Measurements from ENCODE around the gene TWF2. TPM values are rescaled to one million over a fixed set of nuclear protein-coding genes. Genes with fewer than 3 reads are reported as not detected.
"Not testable (repeated sequence)": the region's sequence is repeated elsewhere in the genome, so short reads cannot be mapped to it uniquely, and the experiment has no call there.

Gene TWF2
- 144 and 147 TPM in 2 replicates for total RNA-seq

DNA sequence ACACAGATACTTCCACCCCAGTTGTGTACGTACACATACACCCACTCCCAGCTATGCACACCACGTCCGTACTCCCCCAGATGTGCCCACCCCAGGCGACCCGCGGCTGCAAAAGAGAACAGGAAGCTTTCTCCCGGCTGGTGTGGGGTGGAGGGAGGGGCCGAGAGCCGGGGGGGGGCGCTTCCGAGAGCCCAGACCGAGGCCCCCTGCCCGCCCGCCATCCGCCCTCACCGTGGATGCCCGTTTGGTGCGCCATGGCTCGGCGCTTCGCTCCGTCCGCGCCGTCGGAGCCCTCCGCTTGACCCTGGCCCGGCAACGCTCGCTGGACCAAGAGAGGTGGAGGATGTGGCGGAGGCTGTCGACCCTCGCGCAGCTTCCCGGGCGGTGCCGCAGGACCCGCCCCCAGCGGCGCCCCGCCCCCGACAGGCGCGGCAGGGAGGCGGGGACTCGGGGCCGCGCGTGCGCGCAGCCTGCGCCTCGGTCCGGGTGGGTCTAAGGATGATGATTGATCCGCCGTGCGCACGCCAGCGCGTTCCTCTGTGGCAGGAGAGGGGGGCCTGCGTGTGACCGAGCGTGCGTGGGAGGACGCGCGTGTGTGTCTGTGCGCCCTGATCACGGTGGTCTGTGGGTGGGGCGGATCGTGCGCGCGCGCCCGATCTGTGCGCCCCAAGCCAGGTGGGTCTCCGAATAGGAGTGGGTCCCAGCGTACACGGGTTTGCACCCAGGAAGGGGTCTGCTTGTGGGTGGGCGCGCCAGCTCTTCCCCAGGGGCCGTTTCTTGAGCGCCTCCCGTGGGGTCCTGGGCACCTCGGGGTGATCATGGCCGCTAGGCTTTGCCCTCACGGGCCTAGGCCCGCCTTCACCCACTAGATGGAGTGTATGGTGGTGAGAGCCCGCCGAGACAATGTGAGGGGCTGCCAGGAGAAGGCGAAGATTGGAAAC, at the start of gene TWF2:
Gene TWF2, minus strand, starts transcription at position 398 of the 941 bp plus-strand sequence. Its CDS starts 142 bp downstream, at position 256.
- peak; percentile 84 for DNase-seq

DNA sequence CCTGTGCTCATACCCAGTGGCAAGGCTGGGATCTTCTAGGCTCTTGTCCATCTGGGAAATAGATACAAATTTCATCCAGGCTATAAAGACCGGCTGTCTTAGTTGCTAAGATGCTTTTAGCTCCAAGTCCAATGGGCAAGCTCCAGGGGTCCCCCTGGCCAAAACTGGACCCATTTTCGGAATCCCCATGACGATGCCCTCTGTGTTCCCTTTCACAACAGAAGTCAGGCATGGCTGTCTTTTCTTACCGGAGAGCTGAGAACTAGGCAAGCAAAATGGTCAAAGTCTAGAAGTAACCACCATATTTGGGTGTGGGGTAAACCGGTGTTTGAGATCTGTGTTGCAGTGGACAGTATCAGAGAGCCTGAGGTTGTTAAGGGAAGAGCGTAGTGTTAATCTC, 49.7 kb upstream of the TWF2 start:
- peak; percentile 15 for DNase-seq

DNA sequence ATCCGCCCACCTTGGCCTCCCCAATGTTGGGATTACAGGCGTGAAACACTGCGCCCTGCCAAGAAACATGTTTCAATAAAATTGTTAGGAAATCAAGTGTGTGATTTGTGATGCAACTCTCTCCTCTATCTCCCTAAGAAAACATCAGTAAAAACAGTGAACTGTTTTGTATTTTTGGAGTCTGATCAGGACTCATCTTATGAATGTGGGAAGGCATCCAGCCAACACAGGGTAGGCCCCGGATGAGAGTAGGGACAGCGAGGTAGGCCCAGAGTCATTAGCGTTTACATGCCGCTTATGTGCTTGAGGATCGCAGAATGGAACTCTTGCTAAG, 47.8 kb upstream of the TWF2 start:
- no peak for DNase-seq

DNA sequence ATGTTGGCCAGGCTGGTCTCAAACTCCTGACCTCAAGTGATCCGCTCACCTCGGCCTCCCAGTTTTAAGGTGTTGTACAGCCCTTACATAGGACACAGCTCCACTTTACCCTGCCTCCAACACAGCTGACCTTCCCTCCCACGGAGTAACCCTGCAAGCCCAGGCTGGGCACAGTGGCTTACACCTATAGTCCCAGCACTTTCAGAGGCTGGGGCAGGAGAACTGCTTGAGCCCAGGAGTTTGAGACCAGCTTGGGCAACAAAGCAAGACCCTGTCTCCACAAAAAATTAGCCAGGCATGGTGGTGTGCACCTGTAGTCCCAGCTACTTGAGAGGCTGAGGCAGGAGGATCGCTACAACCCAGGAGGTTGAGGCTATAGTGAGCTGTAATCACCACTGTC, 45.1 kb upstream of the TWF2 start:
- DNase-seq = not testable (repeated sequence)

DNA sequence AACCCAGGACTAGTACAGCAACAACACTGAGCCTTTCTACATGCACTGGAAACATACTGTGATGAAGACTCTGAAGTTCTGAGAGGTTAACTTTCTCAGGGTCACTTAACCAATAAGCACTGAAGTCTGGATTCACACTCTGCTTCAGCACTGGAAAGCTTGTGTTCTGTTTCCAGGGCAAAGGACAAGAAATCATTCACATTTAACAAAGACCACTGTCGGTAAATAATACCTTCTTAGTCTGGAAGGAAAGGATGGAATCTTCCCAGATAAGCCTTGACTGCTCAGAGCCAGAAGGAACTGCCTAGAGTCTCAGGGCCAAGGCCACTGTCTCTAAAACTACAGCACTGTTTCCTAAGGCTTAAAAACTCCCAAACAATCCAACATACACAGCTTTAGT, 44.3 kb upstream of the TWF2 start:
- DNase-seq = no peak

DNA sequence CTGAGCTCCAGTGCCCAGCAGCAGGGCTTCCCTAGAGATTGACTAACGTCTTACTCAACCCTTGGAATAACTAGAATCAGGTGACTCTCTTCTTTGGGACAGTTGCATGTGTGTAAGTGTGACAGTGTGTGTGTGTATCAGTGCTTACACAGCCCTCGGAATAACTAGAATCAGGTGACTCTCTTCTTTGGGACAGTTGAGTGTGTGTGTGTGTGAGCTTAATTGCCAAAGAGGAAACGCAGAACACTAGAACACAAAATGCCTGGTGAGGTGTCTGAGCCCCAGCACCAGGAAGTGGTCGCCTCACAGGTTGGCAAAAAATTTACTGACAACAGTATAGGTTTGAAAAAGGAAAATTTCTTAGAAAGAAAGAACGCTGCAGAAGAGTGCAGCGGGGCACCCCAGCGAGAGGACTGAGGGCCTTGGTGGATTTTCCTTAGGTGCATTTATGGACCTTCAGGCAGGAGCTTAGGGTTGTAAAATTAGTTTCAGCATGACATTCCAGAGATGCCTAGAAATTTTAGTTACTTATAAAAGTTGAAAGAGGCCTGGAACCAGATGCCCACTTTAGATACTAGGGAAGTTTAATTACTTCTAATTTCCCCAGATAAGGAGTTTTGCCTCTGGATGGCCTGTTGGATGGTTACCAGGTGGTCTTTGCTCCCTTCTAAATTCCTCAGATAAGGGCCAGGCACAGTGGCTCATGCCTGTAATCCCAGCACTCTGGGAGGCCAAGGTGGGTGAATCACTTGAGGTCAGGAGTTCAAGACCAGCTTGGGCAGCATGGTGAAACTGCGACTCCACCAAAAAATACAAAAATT, 43.2 kb upstream of the TWF2 start:
- no peak for DNase-seq

DNA sequence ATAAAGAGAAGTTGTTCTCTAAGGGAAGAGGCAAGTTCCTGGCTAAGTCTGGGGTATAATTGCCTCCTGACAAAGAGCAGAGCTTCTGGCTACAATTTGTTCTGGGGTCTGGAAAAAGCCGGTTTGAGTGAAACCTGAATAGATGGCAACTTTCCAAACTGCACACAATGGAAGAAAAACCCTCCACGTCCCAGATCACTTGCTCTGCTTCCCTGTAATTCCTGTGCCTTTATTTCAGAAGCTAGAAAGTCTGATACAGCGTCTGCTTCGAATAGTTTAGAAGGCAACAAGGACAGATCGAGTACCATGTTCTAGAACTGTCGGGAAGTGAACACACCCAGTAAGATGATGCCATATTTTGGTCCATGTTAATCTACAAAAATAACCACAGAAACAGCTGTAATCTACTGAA, 41.1 kb upstream of the TWF2 start:
- DNase-seq = peak; percentile 89

DNA sequence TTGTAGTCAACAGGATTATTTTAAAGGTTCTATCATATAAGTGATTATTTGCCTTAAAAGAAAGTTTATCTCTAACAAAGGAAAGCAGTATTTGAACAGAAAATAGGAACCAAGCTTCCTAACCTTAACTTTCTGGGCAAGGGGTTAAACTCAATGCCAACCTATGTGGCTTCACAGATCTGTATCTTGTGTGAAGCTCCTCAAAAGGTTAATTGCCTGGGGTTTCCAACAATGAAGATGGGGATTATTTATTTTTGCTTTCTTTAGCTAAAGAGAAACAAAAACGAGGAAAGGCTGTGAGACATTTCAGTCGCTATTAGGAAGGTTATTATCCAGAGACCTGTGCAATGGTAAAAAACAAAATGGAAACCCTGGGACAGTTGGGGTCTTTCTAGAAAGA, 40.6 kb upstream of the TWF2 start:
- no peak for DNase-seq

DNA sequence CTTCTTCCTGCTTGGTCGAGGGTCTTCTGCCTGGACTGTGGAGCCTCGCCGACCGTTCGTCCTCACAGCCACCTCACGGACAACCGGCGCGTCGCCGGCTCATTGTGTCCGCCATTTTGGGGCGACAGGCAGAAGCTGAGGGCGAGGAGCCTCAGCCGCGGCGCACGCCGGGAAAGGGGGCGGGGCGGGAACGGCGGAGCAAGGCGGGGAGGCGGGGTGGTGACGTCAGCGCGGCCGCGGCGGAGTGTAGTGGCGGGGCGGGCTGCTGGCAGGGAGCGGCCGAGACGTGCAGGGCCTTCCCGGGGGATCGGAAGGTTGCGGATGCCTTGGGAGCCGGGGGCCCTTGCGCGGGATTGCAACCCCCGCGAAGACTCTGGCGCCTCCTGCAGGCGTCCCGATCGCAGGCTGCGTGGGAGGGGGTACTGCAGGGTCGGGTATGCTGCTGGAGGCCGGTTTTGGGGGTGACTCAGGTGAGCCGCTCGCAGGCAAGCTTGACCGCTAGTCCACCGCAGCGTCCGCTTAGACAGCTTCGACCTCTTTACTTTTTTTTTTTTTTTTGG, 39.6 kb upstream of the TWF2 start, which contains the start of gene WDR82:
Gene WDR82, minus strand, starts transcription at position 140 of the 560 bp plus-strand sequence. CDS start 288 bp downstream, outside the sequence.
- DNase-seq = peak; percentile 97

DNA sequence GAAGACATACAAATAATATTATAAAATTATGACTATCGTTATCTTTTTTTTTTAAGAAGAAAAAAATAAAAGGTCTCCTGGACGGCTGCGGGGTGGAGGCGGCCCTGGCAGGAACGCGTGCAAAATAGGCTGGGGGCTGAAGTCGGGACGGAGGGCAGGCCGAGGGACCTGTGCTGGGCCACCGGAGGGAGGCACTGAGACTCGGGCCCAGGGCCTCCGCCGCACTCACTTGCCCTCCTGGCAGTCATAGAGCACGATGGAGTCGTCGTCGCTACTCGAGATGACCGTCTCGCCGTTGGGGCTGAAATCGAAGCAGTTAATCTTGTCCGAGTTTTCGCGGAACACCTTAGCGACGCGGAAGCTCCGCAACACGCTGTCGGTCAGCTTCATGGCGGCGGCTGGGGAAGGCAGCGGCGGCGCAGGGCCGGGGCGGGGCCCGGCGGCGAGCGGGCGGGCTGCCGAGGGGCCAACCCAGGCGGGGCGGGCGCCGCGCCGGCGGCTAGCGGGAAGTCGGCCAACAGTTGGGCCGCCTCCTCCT, 39.1 kb upstream of the TWF2 start:
- peak; percentile 61 for DNase-seq

DNA sequence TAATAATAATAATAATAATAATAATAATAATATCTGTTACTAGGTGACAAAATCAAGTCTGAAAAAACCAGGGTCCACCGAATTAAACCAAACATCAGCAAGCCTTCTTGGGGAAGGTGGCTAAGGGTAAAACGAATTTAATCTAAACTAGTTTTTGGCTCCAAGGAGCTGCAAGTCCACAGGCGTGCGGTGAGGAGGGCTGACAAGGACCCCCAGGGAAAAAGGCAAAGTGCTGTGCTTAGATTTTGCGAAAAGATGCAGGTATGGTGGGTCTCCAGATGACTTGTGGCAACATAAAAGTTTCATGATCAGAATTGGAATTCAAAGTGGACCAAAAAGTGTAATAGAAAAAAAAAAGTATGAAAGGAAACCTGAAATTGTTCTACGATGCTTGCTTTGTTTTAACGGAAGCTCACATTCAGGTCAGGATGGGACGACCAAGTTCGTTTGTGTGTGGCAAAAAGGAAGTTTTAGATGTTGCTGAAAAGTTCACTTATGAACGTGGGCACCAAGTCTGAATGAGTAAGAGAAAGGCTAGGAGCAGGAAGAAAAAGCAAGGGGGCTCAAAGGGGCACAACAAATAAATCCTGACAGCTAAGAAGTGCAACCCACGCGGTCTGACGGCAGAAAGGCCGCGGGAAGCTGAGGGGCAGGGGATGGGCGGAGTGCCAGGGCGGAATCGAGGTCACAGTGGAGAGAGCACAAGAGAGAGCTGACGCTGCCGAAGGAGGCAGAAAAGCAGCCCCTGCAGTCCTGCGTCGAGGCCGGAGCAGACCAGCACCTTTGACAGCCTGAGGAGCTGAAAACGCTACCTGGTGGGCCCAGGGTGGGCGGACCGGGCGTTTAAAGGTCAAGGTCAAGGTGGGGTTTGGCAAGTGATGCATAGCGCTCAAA, 38.4 kb upstream of the TWF2 start:
- peak; percentile 86 for DNase-seq

DNA sequence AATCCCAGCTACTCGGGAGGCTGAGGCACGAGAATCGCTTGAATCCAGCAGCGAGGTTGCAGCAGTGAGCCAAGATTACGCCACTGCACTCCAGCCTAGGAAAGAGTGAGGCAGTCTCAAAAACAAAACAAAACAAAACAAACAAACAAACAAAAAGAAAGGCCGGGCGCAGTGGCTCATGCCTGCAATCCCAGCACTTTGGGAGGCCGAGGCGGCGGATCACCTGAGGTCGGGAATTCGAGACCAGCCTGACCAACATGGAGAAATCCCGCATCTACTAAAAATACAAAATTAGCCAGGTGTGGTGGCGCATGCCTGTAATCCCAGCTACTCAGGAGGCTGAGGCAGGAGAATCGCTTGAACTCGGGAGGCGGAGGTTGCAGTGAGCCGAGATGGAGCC, 35.8 kb upstream of the TWF2 start:
- DNase-seq = not testable (repeated sequence)

DNA sequence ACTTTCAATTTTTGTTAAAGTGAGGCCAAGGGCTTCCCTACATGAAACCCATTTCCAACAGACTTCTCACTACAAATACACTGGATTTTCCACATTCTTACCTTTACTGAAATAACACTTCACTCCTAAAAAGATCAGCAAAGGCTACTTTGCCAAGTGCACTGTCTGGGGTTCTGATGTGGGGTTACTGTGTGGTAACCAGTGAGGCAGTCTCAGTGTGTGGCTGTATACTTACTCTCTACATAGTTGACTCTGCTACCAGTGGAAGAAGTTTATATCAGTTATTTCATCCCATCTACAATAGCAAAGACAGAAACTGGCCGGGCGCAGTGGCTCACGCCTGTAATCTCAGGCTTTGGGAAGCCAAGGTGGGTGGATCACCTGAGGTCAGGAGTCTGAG, 33.9 kb upstream of the TWF2 start:
- DNase-seq = no peak

DNA sequence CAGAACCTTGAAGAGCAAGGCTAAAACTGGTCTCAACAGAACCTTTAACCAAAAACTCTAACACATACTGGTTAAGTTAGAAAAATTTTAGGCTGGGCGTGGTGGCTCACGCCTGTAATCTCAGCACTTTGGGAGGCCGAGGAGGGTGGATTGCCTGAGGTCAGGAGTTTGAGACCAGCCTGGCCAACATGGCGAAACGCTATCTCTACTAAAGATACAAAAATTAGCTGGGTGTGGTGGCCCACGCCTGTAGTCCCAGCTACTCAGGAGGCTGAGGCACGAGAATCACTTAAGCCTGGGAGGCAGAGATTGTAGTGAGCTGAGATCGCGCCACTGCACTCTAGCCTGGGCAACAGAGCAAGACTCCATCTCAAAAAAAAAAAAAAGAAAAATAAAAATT, 33.2 kb upstream of the TWF2 start:
- DNase-seq = not testable (repeated sequence)

DNA sequence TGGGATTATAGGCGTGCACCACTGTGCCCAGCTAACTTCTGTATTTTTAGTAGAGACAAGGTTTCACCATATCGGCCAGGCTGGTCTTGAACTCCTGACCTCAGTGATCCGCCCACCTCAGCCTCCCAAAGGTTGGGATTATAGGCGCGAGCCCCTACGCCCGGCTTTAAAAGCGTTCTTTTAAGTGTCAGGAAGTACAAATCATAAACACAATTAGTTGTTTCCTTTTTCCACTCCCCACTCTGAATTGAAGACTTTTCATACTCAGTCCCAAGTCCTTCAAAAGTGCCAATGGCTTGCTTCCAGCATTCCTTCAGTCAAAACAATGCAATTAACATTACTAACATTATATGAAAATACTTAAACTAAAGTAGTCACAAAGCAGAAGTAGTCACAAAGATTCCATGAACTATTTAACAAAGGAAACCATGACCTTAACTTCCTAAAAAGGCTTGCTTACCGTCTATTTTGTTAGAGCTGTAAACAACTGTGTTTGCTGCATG, 31.3 kb upstream of the TWF2 start:
- peak; percentile 93 for DNase-seq

DNA sequence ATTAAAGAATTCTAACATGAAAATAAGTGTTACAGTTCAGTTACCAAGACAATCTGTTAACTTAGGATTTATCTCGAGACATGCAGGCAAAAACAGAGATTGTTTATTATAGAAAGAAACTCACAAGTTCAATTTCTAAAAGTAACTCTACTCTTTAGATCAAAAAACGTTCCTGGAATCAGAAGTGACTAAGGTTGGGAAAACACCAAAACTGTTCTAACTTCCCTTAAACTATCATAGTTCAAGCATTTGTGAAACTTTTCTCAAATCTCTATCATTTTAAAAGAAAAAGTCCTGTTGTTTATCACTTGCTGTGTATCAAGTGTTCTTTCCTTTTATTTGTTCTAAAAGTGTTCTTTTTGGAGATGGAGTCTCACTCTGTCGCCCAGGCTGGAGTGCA, 30.8 kb upstream of the TWF2 start:
- DNase-seq = no peak

DNA sequence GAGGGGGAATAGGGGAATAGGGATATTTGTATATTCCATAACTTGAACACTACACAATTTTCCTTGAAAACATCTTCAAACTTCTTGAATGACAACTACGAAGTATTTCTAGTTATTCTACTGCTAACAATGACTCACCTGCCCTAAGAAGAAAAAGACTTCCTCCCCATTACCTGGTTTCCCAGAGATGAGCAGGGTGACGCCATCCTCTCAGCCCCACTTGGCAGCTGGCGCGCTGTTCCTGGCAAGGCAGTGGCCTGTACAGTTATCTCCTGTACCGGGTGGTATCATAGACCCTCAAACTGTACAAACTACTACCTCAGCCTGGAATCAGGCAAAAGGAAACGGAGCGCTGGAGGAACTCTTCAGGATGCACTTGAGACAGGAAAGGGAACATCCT, 29.1 kb upstream of the TWF2 start:
- peak; percentile 19 for DNase-seq

DNA sequence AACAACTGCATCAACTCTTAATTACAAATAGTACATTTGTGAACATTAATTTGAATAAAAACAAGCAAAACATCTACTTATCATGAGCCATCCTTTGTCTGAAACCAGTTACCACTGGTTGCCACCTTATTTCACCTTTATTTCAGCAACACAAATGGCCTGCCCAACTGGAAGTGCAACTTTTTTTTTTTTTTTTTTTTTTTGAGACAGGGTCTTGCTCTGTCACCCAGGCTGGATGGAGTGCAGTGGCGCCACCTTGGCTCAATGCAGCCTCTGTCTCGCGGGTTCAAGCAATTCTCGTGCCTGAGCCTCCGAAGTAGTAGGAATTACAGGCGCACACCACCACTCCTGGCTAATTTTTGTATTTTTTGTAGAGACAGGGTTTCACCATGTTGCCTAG, 26.4 kb upstream of the TWF2 start:
- no peak for DNase-seq

DNA sequence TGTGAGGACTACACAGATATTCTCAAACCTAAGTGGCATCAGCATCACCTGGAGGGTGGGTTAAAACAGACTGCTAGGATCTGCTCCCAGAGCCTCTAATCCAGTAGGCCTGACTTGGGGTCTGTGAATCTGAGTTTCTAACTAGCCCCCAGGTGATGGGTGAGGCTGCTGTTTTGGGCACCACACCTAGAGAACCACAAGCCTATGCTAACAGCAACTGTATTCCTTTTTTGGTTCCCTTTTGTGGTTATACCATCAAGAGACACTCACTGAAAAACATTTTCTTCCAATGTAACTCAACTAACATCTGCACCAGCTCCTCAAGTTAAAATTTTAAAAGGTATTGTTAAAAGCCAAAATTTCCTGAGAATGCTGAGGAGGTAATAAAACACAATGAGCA, 23.5 kb upstream of the TWF2 start:
- no peak for DNase-seq

DNA sequence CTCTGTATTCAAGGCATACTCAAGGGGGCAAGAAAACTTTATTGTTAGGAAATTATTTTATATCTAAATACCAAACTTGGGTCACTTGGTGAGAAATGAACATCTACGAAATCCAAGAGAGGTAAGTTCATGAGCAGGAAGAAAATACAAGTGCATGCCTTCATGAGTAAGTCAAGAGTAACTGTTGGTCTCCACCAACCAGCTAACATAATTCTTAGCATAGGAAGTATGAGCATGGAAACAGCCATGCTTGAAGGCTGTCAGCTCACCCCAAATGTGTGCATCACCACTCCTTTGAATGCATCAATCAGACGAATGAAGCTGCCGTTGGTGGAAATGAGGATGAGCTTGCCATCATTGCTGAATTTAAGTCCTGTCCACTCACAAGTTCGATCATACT, 20.5 kb upstream of the TWF2 start:
- DNase-seq = no peak

DNA sequence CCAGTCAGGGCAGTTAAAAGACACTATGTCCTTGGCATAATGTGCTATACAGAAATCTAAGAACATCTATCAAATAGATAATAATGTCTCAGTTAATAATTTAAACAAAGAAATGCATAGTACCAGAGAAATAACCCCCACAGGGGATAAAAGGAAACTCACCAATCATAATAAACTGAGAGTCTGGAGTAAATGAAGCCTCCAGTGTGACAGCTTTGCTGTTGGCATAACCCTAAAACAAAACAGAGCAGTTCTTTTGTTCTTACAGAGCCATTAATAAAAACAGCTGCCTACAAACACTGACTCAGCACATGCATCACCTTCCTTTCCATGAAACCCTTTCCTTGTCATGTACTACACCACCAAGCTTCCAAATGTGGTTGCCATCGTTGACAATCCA, 20.1 kb upstream of the TWF2 start:
- peak; percentile 83 for DNase-seq

DNA sequence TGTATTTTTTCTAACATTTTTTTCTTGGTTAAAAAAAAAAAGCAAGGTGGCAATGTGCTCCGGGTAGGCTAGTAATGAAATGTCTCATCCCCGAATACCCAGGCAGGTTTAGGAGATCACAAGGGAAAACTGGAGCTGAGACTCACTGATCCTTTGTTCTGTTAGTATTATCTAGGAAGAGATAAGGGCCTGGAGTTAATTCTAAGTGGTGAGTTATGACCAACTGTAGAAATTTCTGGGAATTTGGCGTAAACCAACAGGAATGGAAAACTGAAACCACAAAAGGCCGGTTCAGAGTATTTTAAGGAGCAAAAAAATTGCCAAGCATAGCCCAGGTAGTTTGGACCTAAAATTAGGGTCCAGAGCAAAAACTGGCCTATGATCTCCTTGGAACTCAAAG, 19.0 kb upstream of the TWF2 start:
- DNase-seq = no peak

Measured in dermis blood vessel endothelial cell (primary cell).